HG02678 (cell line): ENCODE measurements around the gene PSG4.
"Not testable (repeated sequence)": the region's sequence is repeated elsewhere in the genome, so short reads cannot be mapped to it uniquely, and the experiment has no call there.

Experiments used
- ATAC-seq: cut with Tn5 transposase; IDR thresholded peaks from one replicate; pipeline ENCODE4 v1.9.1; 2021; ENCODE audit warnings: mild to moderate bottlenecking, moderate library complexity; ENCODE audit not compliant: unreplicated experiment

PSG4 gene

GRCh38 chr19:43205471-43206105, at the start of gene PSG4:
TSS of gene PSG4 (minus strand) at chr19:43205638. CDS start at chr19:43205536, 102 bp downstream.
- ATAC-seq: not testable (repeated sequence)

GRCh38 chr19:43251428-43251827, 46.0 kb upstream of the PSG4 start:
- not testable (repeated sequence) for ATAC-seq

GRCh38 chr19:43250296-43250695, 44.9 kb upstream of the PSG4 start:
- ATAC-seq: not testable (repeated sequence)

GRCh38 chr19:43248635-43249002, 43.2 kb upstream of the PSG4 start:
- ATAC-seq: not testable (repeated sequence)

- ATAC-seq: not testable (repeated sequence)
Observed at GRCh38 chr19:43247243-43247880, 41.9 kb upstream of the PSG4 start.

GRCh38 chr19:43245848-43246247, 40.4 kb upstream of the PSG4 start:
- not testable (repeated sequence) for ATAC-seq

GRCh38 chr19:43242211-43242610, 36.8 kb upstream of the PSG4 start:
- ATAC-seq: not testable (repeated sequence)

GRCh38 chr19:43238213-43238612, 32.8 kb upstream of the PSG4 start:
- ATAC-seq: not testable (repeated sequence)

GRCh38 chr19:43235686-43236085, 30.2 kb upstream of the PSG4 start:
- ATAC-seq: not testable (repeated sequence)

GRCh38 chr19:43229315-43229714, 23.9 kb upstream of the PSG4 start:
- no peak for ATAC-seq

GRCh38 chr19:43228730-43229129, 23.3 kb upstream of the PSG4 start:
- ATAC-seq: not testable (repeated sequence)

GRCh38 chr19:43226986-43227385, 21.5 kb upstream of the PSG4 start:
- not testable (repeated sequence) for ATAC-seq

- ATAC-seq: no peak
Observed at GRCh38 chr19:43224855-43225253, 19.4 kb upstream of the PSG4 start.

GRCh38 chr19:43224201-43224854, 18.9 kb upstream of the PSG4 start:
- ATAC-seq: not testable (repeated sequence)

- ATAC-seq: not testable (repeated sequence)
Observed at GRCh38 chr19:43221891-43222290, 16.5 kb upstream of the PSG4 start.

GRCh38 chr19:43219136-43219535, 13.7 kb upstream of the PSG4 start:
- not testable (repeated sequence) for ATAC-seq

GRCh38 chr19:43215881-43216280, 10.4 kb upstream of the PSG4 start:
- not testable (repeated sequence) for ATAC-seq

GRCh38 chr19:43207991-43208390, 2.6 kb upstream of the PSG4 start:
- ATAC-seq: no peak

GRCh38 chr19:43207174-43207573, 1.7 kb upstream of the PSG4 start:
- not testable (repeated sequence) for ATAC-seq

- not testable (repeated sequence) for ATAC-seq
Observed at GRCh38 chr19:43203611-43204010, 1.8 kb downstream of the PSG4 start.

GRCh38 chr19:43201891-43202290, 3.5 kb downstream of the PSG4 start:
- not testable (repeated sequence) for ATAC-seq

- not testable (repeated sequence) for ATAC-seq
Observed at GRCh38 chr19:43201337-43201801, 4.1 kb downstream of the PSG4 start.
